ENCODE data around the gene SRR. TPM values are rescaled to one million over a fixed set of nuclear protein-coding genes. Genes with fewer than 3 reads are reported as not detected.

The SRR gene
- total RNA-seq, 1 experiment from 2014 or later: 52.3 TPM

DNA sequence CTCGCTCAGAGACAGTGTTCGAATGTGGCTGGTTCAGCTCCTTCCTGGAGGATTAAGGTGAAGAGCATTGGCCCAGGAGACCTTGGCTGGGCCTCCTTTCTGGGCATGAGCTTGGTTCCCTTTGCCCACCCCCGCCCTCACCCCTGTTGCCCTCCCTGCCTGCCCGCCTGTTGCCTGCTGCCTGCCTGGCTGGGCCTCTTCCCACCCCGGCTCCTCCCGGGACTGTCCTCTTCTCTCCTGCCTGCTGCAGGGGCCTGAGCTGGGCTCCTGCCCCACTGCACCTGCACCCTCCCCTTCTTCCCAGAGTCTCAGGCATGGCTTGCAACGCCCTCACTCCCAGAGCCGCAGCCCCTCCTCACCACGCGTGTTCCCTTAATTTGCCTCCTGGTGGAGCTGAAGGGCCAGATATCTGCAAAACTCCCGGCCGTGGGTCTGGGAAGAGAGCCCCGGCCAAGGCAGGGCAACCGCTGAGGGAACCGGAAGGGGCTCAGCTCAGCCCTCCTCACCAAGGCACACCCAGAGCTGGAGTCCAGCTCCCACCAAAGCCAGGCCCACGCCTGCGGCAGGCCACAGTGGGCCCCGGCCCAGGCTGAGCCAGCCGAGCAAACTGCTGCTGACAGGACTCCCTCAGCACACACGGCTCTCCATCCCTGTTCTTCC, 65.9 kb downstream of the SRR start:
- no peaks in the 10 kb centered on the region for H4K20me1 ChIP-seq (ENCODE audit: insufficient read depth)
- no peak overlapping the region for H3K4me2 ChIP-seq
- TF ChIP-seq EZH2 (IDR thresholded peaks at IDR 0.05; ENCODE audit: low read depth): no peak
- TF ChIP-seq CTCF (conservative IDR thresholded peaks at IDR 0.05): no peak
- ChIA-PET POLR2A (ENCODE audit: unreplicated experiment) (interaction anchor here (0.6 kb wide), 1 partner anchor 46 kb away, joined by 3 read pairs; no protein-coding TSS in a partner anchor), CTCF (no interaction called here)
- no peaks in the 10 kb centered on the region for H3K36me3 ChIP-seq (ENCODE audit: low read depth)
- H3K9me2 ChIP-seq (ENCODE audit: insufficient read depth): no peaks in the 10 kb centered on the region
- intact Hi-C loops (cut with micrococcal nuclease; ENCODE audit: unreplicated experiment): no loop called here
- no peaks in the 10 kb centered on the region for H3K9me3 ChIP-seq (ENCODE audit: insufficient read depth, low read depth)
- BruUV-seq (replicated peaks): no TSS peak
- H3F3A ChIP-seq (ENCODE audit: insufficient read depth, low read depth): no peaks in the 10 kb centered on the region
- no peak overlapping the region for H3K27ac ChIP-seq
- DNase-seq: no peak
- no peaks in the 10 kb centered on the region for H3K27me3 ChIP-seq (ENCODE audit: insufficient read depth, low read depth)
- no peak overlapping the region for H3K4me3 ChIP-seq
- H3K79me2 ChIP-seq (ENCODE audit: low read depth): no peaks in the 10 kb centered on the region
- no peaks in the 10 kb centered on the region for H3K4me1 ChIP-seq (replicated peaks; ENCODE audit: insufficient read depth)
- no peak overlapping the region for H2AFZ ChIP-seq

DNA sequence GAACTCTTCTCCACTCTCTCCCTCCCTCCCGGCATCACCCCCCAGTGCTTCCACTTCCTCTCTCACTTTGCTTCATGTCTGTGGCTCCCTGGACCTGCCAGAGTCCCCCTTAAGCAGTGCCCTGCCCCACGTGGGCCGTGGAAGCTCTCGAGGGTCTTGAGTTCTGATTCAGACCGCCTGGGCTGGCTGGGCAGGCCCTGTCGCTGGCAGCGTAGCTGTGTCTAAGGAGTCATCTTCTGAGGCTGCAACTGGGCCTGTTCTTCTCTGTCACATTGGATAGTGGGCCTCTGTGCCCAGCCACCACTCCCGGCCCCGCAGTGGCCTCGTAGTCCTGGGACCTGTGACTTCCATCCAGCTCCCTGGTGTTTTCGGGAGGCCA, 66.5 kb downstream of the SRR start:
- POLR2A ChIA-PET (ENCODE audit: unreplicated experiment): no interaction called here
- no peak overlapping the region for H3K4me3 ChIP-seq
- intact Hi-C loops (cut with micrococcal nuclease; ENCODE audit: unreplicated experiment): no loop called here
- H3K9me3 ChIP-seq (ENCODE audit: insufficient read depth, low read depth): no peaks in the 10 kb centered on the region
- no peaks in the 10 kb centered on the region for H3K9me2 ChIP-seq (ENCODE audit: insufficient read depth)
- no peaks in the 10 kb centered on the region for H3K36me3 ChIP-seq (ENCODE audit: low read depth)
- H3K27me3 ChIP-seq (ENCODE audit: insufficient read depth, low read depth): no peaks in the 10 kb centered on the region
- H3K4me1 ChIP-seq (replicated peaks; ENCODE audit: insufficient read depth): no peaks in the 10 kb centered on the region
- CTCF ChIA-PET: no interaction called here
- DNase-seq: no peak
- H3K27ac ChIP-seq: no peak overlapping the region
- H3K4me2 ChIP-seq: no peak overlapping the region
- no peaks in the 10 kb centered on the region for H3F3A ChIP-seq (ENCODE audit: insufficient read depth, low read depth)
- H3K79me2 ChIP-seq (ENCODE audit: low read depth): no peaks in the 10 kb centered on the region
- no peak for TF ChIP-seq CTCF (conservative IDR thresholded peaks at IDR 0.05)
- no peak for TF ChIP-seq EZH2 (IDR thresholded peaks at IDR 0.05; ENCODE audit: low read depth)
- no peaks in the 10 kb centered on the region for H4K20me1 ChIP-seq (ENCODE audit: insufficient read depth)
- no peak overlapping the region for H2AFZ ChIP-seq
- BruUV-seq (replicated peaks): no TSS peak

GRCh38 chr17:2371183-2372130, 67.7 kb downstream of the SRR start:
- H3K27me3 ChIP-seq (ENCODE audit: insufficient read depth, low read depth): no peaks in the 10 kb centered on the region
- TF ChIP-seq EZH2 (IDR thresholded peaks at IDR 0.05; ENCODE audit: low read depth) (no peak), CTCF (conservative IDR thresholded peaks at IDR 0.05) (no peak)
- no peak overlapping the region for H2AFZ ChIP-seq
- no peaks in the 10 kb centered on the region for H4K20me1 ChIP-seq (ENCODE audit: insufficient read depth)
- no peak overlapping the region for H3K4me2 ChIP-seq
- no peaks in the 10 kb centered on the region for H3F3A ChIP-seq (ENCODE audit: insufficient read depth, low read depth)
- no peaks in the 10 kb centered on the region for H3K36me3 ChIP-seq (ENCODE audit: low read depth)
- ChIA-PET POLR2A (ENCODE audit: unreplicated experiment) (no interaction called here), CTCF (no interaction called here)
- H3K27ac ChIP-seq: no peak overlapping the region
- no peak for DNase-seq
- no TSS peak for BruUV-seq (replicated peaks)
- H3K9me3 ChIP-seq (ENCODE audit: insufficient read depth, low read depth): no peaks in the 10 kb centered on the region
- H3K9me2 ChIP-seq (ENCODE audit: insufficient read depth): no peaks in the 10 kb centered on the region
- H3K4me1 ChIP-seq (replicated peaks; ENCODE audit: insufficient read depth): no peaks in the 10 kb centered on the region
- H3K79me2 ChIP-seq (ENCODE audit: low read depth): no peaks in the 10 kb centered on the region
- intact Hi-C loops (cut with micrococcal nuclease; ENCODE audit: unreplicated experiment): no loop called here
- no peak overlapping the region for H3K4me3 ChIP-seq
